Mesenchymal stem cell (in vitro differentiated cells and primary cell): ENCODE data around the gene PNPLA3.

Experiments used
- DNase-seq: peaks from one replicate; pipeline ENCODE4 v3.0.0-alpha.2; 2013
- H2AFZ ChIP-seq: one replicate; pipeline ENCODE4 v1.6.1; 2013; ENCODE audit warnings: low read depth, mild to moderate bottlenecking, control low read depth, inconsistent platforms, low read length, moderate library complexity
- H2AK5ac ChIP-seq: 2 replicates; pipeline ENCODE4 v1.6.1; 2013; ENCODE audit warnings: low read length, moderate library complexity, mild to moderate bottlenecking, inconsistent platforms; ENCODE audit not compliant: severe bottlenecking
- H2BK120ac ChIP-seq: one replicate; pipeline ENCODE4 v1.6.1; 2013; ENCODE audit warnings: low read depth, mild to moderate bottlenecking, inconsistent platforms, low read length, moderate library complexity
- H2BK12ac ChIP-seq, 2 experiments: one replicate each; pipeline ENCODE4 v1.6.1; 2013; ENCODE audit warnings: inconsistent platforms in 2 of 2, low read length in 2 of 2, mild to moderate bottlenecking in 2 of 2, moderate library complexity in 2 of 2, control low read depth in 1 of 2
- H2BK15ac ChIP-seq: one replicate; pipeline ENCODE4 v1.6.1; 2013; ENCODE audit warnings: mild to moderate bottlenecking, low read depth, inconsistent platforms; ENCODE audit not compliant: poor library complexity, severe bottlenecking
- H2BK5ac ChIP-seq: 2 replicates; pipeline ENCODE4 v1.6.1; 2013; ENCODE audit warnings: low read depth, mild to moderate bottlenecking, low read length, control low read depth, inconsistent platforms; ENCODE audit not compliant: poor library complexity, severe bottlenecking
- H3K14ac ChIP-seq, 2 experiments: one replicate each; pipeline ENCODE4 v1.6.1; 2013; ENCODE audit warnings: inconsistent platforms in 2 of 2, low read length in 2 of 2, control low read depth in 1 of 2, mild to moderate bottlenecking in 1 of 2, moderate library complexity in 1 of 2
- H3K18ac ChIP-seq, 2 experiments: one replicate each; pipeline ENCODE4 v1.6.1; 2013; ENCODE audit warnings: inconsistent platforms in 2 of 2, low read length in 2 of 2, control low read depth in 1 of 2, low read depth in 1 of 2, mild to moderate bottlenecking in 1 of 2
- H3K23ac ChIP-seq, 2 experiments: one replicate each; pipeline ENCODE4 v1.6.1; 2013; ENCODE audit warnings: inconsistent platforms in 2 of 2, low read length in 2 of 2, mild to moderate bottlenecking in 2 of 2, moderate library complexity in 2 of 2, control low read depth in 1 of 2
- H3K27ac ChIP-seq: 2 replicates; pipeline ENCODE4 v1.5.1; 2013; ENCODE audit warnings: mild to moderate bottlenecking, moderate library complexity, low read length, control low read depth, inconsistent platforms; ENCODE audit not compliant: poor library complexity, severe bottlenecking
- H3K27me3 ChIP-seq, 2 experiments: 2 replicates each; pipeline versions ENCODE4 v1.6.1 to v1.7.0; 2013; ENCODE audit warnings: low read length in 2 of 2, mild to moderate bottlenecking in 2 of 2, moderate library complexity in 2 of 2, control low read depth in 1 of 2, inconsistent platforms in 1 of 2; ENCODE audit not compliant: control insufficient read depth in 1 of 2, insufficient read depth in 1 of 2
- H3K36me3 ChIP-seq, 2 experiments: 2 replicates each; pipeline versions ENCODE4 v1.6.1 to v1.7.0; 2013; ENCODE audit warnings: low read length in 2 of 2, control low read depth in 1 of 2, inconsistent platforms in 1 of 2, low read depth in 1 of 2, mild to moderate bottlenecking in 1 of 2; ENCODE audit not compliant: insufficient read depth in 2 of 2, control insufficient read depth in 1 of 2
- H3K4ac ChIP-seq, 2 experiments: one replicate each; pipeline ENCODE4 v1.6.1; 2013; ENCODE audit warnings: inconsistent platforms in 2 of 2, low read length in 2 of 2, mild to moderate bottlenecking in 2 of 2, moderate library complexity in 2 of 2, control low read depth in 1 of 2, low read depth in 1 of 2
- H3K4me1 ChIP-seq: 2 replicates; pipeline ENCODE4 v1.6.1; 2013; ENCODE audit warnings: low read depth, low read length, control low read depth; ENCODE audit not compliant: control insufficient read depth, insufficient read depth
- H3K4me2 ChIP-seq: 2 replicates; pipeline ENCODE4 v1.6.1; 2013; ENCODE audit warnings: low read length, mild to moderate bottlenecking, inconsistent platforms; ENCODE audit not compliant: poor library complexity, severe bottlenecking
- H3K4me3 ChIP-seq, 2 experiments: 2 replicates each; pipeline versions ENCODE4 v1.5.1 to v1.7.0; 2013; ENCODE audit warnings: low read length in 2 of 2, mild to moderate bottlenecking in 2 of 2, control low read depth in 1 of 2, low read depth in 1 of 2; ENCODE audit not compliant: insufficient read depth in 1 of 2
- H3K79me1 ChIP-seq: replicated peaks from 2 replicates; pipeline ENCODE4 v1.6.1; 2013; ENCODE audit warnings: mild to moderate bottlenecking, control low read depth, low read length, inconsistent platforms; ENCODE audit not compliant: poor library complexity, severe bottlenecking
- H3K9ac ChIP-seq: 2 replicates; pipeline ENCODE4 v1.7.0; 2013; ENCODE audit warnings: mild to moderate bottlenecking, low read length, moderate library complexity
- H3K9me3 ChIP-seq: 2 replicates; pipeline ENCODE4 v1.7.0; 2013; ENCODE audit warnings: mild to moderate bottlenecking, low read length; ENCODE audit not compliant: control insufficient read depth
- H4K8ac ChIP-seq: one replicate; pipeline ENCODE4 v1.6.1; 2013; ENCODE audit warnings: inconsistent platforms, mild to moderate bottlenecking, low read length, moderate library complexity
- H4K91ac ChIP-seq: one replicate; pipeline ENCODE4 v1.6.1; 2013; ENCODE audit warnings: mild to moderate bottlenecking, low read length, inconsistent platforms
- WGBS: methylation state at CpG from one replicate; pipeline ENCODE4 v1.1.7; 2013; ENCODE audit warnings: mixed read lengths; 5-methylcytosine and 5-hydroxymethylcytosine counted together

PNPLA3 gene

GRCh38 chr22:43878831-43879550, 44.6 kb upstream of the PNPLA3 start:
- Histone ChIP-seq H2BK120ac (no peak overlapping the region), H3K4me3 (no peak overlapping the region), H2BK12ac (no peak overlapping the region), H2AK5ac (no peak overlapping the region), H3K18ac (no peak overlapping the region), H3K14ac (no peak overlapping the region), H2BK5ac (no peak overlapping the region), H4K91ac (no peak overlapping the region), H3K9me3 (peaks cover 5% of the 10 kb centered on the region), H3K36me3 (no peaks in the 10 kb centered on the region), H3K27me3 (peaks cover 31 to 68% of the 10 kb centered on the region in 2 experiments), H2AFZ (no peak overlapping the region), H3K4me1 (no peaks in the 10 kb centered on the region), H4K8ac (no peak overlapping the region), H2BK15ac (no peak overlapping the region), H3K27ac (no peak overlapping the region), H3K4me2 (no peak overlapping the region), H3K23ac (no peak overlapping the region), H3K9ac (no peak overlapping the region), H3K79me1 (no peaks in the 10 kb centered on the region), H3K4ac (no peak overlapping the region)
- no peak for DNase-seq
- WGBS, result 80% methylated on average over 12 of the region's 12 CpGs

- Histone ChIP-seq H2BK5ac (no peak overlapping the region), H4K8ac (no peak overlapping the region), H3K27ac (no peak overlapping the region), H3K23ac (no peak overlapping the region), H3K18ac (no peak overlapping the region), H3K14ac (no peak overlapping the region), H3K4me1 (no peaks in the 10 kb centered on the region), H3K4ac (no peak overlapping the region), H2AK5ac (no peak overlapping the region), H3K9ac (no peak overlapping the region), H2BK12ac (no peak overlapping the region), H3K4me2 (no peak overlapping the region), H3K79me1 (no peaks in the 10 kb centered on the region), H3K4me3 (no peak overlapping the region), H2BK15ac (no peak overlapping the region), H2AFZ (no peak overlapping the region), H3K27me3 (peaks cover 26 to 60% of the 10 kb centered on the region in 2 experiments), H3K9me3 (peaks cover 5% of the 10 kb centered on the region), H2BK120ac (no peak overlapping the region), H4K91ac (no peak overlapping the region), H3K36me3 (no peaks in the 10 kb centered on the region)
- no peak for DNase-seq
- 82% methylated on average over 14 of the region's 14 CpGs for WGBS
Measured at GRCh38 chr22:43879901-43880540, 43.6 kb upstream of the PNPLA3 start.

GRCh38 chr22:43880541-43880991, 43.0 kb upstream of the PNPLA3 start:
- Histone ChIP-seq H4K91ac (no peak overlapping the region), H3K9ac (no peak overlapping the region), H3K4me2 (no peak overlapping the region), H3K9me3 (peaks cover 5% of the 10 kb centered on the region), H3K36me3 (no peaks in the 10 kb centered on the region), H2AK5ac (no peak overlapping the region), H3K4me1 (no peaks in the 10 kb centered on the region), H3K14ac (no peak overlapping the region), H3K27ac (no peak overlapping the region), H2BK12ac (no peak overlapping the region), H4K8ac (no peak overlapping the region), H3K18ac (no peak overlapping the region), H3K27me3 (peaks cover 26 to 57% of the 10 kb centered on the region in 2 experiments), H2BK120ac (no peak overlapping the region), H2BK5ac (no peak overlapping the region), H3K79me1 (no peaks in the 10 kb centered on the region), H3K4me3 (no peak overlapping the region), H2AFZ (no peak overlapping the region), H2BK15ac (no peak overlapping the region), H3K4ac (no peak overlapping the region), H3K23ac (no peak overlapping the region)
- WGBS, result 81% methylated on average over 15 of the region's 15 CpGs
- no peak for DNase-seq
